Liver (tissue), 3 donors: ENCODE measurements around the gene TNFSF4.

ENCODE experiments used
- ATF3 ChIP-seq: IDR thresholded peaks from 2 replicates; pipeline ENCODE4 v1.6.1; 2016; ENCODE audit warnings: antibody characterized with exemption
- CTCF ChIP-seq: fragments of 150-350 bp; IDR thresholded peaks from 2 replicates; pipeline ENCODE4 v1.5.1; 2017; ENCODE audit warnings: improper control_type of control experiment, low read depth, low read length; ENCODE audit not compliant: missing input control
- FOXA2 ChIP-seq: IDR thresholded peaks from 2 replicates; pipeline ENCODE4 v1.6.1; 2016; ENCODE audit warnings: antibody characterized with exemption
- GABPA ChIP-seq, 2 donors: IDR thresholded peaks in 1 of 2; conservative IDR thresholded peaks in 1 of 2; 2 replicates each; pipeline ENCODE4 v1.6.1; 2016; ENCODE audit warnings: antibody characterized with exemption in 2 of 2, mild to moderate bottlenecking in 1 of 2, moderate library complexity in 1 of 2
- JUND ChIP-seq, 2 donors: IDR thresholded peaks; 2 replicates each; pipeline ENCODE4 v1.6.1; 2016; ENCODE audit warnings: antibody characterized with exemption in 2 of 2
- MAX ChIP-seq: IDR thresholded peaks from 2 replicates; pipeline ENCODE4 v1.6.1; 2016; ENCODE audit warnings: antibody characterized with exemption
- RAD21 ChIP-seq, 2 donors: IDR thresholded peaks; 2 replicates each; pipeline ENCODE4 v1.6.1; 2016; ENCODE audit warnings: antibody characterized with exemption in 2 of 2, mild to moderate bottlenecking in 2 of 2
- RXRA ChIP-seq, 2 donors: IDR thresholded peaks; 2 replicates each; pipeline ENCODE4 v1.6.1; 2017 to 2018; ENCODE audit warnings: antibody characterized with exemption in 2 of 2, mild to moderate bottlenecking in 1 of 2
- TAF1 ChIP-seq: conservative IDR thresholded peaks from 2 replicates; pipeline ENCODE4 v1.6.1; 2016; ENCODE audit warnings: antibody characterized with exemption, mild to moderate bottlenecking
- YY1 ChIP-seq: IDR thresholded peaks from 2 replicates; pipeline ENCODE4 v1.6.1; 2016; ENCODE audit warnings: antibody characterized with exemption, mild to moderate bottlenecking
- ZBTB33 ChIP-seq: IDR thresholded peaks from 2 replicates; pipeline ENCODE4 v1.6.1; 2016; ENCODE audit warnings: antibody characterized with exemption
- donor health status: healthy.
- donor health status: healthy.

- TF ChIP-seq CTCF, result no peak
- TF ChIP-seq JUND (IDR thresholded peaks at IDR 0.05), result no peak
- TF ChIP-seq FOXA2, result no peak
- TF ChIP-seq RAD21 (IDR thresholded peaks at IDR 0.05), result no peak
- TF ChIP-seq TAF1, result no peak
- TF ChIP-seq YY1, result no peak
- TF ChIP-seq MAX, result no peak
- TF ChIP-seq RXRA (IDR thresholded peaks at IDR 0.05), result no peak
- no peak for TF ChIP-seq GABPA (IDR thresholded peaks at IDR 0.05 in 1 of 2, conservative IDR thresholded peaks at IDR 0.05 in 1 of 2)
- no peak for TF ChIP-seq ZBTB33
- no peak for TF ChIP-seq ATF3
Observed at GRCh38 chr1:173201969-173202368, 5.2 kb downstream of the TNFSF4 start.
